H9 (cell line): ENCODE data around the gene SNX22. TPM values are rescaled to one million over a fixed set of nuclear protein-coding genes. Genes with fewer than 3 reads are reported as not detected.

ENCODE experiments used
- DNase-seq: peaks from one replicate; pipeline ENCODE4 v3.0.0-alpha.2; 2017
- H2AFZ ChIP-seq: one replicate; pipeline ENCODE4 v1.6.1; 2013; ENCODE audit warnings: mild to moderate bottlenecking, low read length, control low read depth, moderate library complexity
- H2AK5ac ChIP-seq: 2 replicates; pipeline ENCODE4 v1.6.1; 2013; ENCODE audit warnings: low read length, control low read depth, mixed read lengths; ENCODE audit not compliant: insufficient read length
- H2BK120ac ChIP-seq: one replicate; pipeline ENCODE4 v1.6.1; 2013; ENCODE audit warnings: low read depth, mild to moderate bottlenecking, low read length, control low read depth, inconsistent platforms; ENCODE audit not compliant: poor library complexity, severe bottlenecking
- H2BK12ac ChIP-seq: 2 replicates; pipeline ENCODE4 v1.6.1; 2013; ENCODE audit warnings: low read length, control low read depth, mixed read lengths, low read depth; ENCODE audit not compliant: insufficient read length
- H2BK15ac ChIP-seq: 2 replicates; pipeline ENCODE4 v1.6.1; 2013; ENCODE audit warnings: low read depth, low read length, control low read depth
- H2BK20ac ChIP-seq: one replicate; pipeline ENCODE4 v1.6.1; 2013; ENCODE audit warnings: low read depth, mild to moderate bottlenecking, low read length, control low read depth, inconsistent platforms; ENCODE audit not compliant: poor library complexity, severe bottlenecking
- H2BK5ac ChIP-seq: 2 replicates; pipeline ENCODE4 v1.6.1; 2013; ENCODE audit warnings: low read length, control low read depth, mixed read lengths; ENCODE audit not compliant: insufficient read length
- H3K14ac ChIP-seq: 2 replicates; pipeline ENCODE4 v1.6.1; 2013; ENCODE audit warnings: low read length, control low read depth; ENCODE audit not compliant: insufficient read depth
- H3K18ac ChIP-seq: 2 replicates; pipeline ENCODE4 v1.6.1; 2013; ENCODE audit warnings: low read depth, mild to moderate bottlenecking, mixed read lengths, low read length, control low read depth; ENCODE audit not compliant: insufficient read length
- H3K23ac ChIP-seq: 2 replicates; pipeline ENCODE4 v1.6.1; 2013; ENCODE audit warnings: low read length, control low read depth, mixed read lengths, low read depth; ENCODE audit not compliant: insufficient read length
- H3K23me2 ChIP-seq: 2 replicates; pipeline ENCODE4 v1.6.1; 2013; ENCODE audit warnings: low read depth, mild to moderate bottlenecking, mixed read lengths, low read length, control low read depth; ENCODE audit not compliant: insufficient read length, poor library complexity, severe bottlenecking
- H3K27ac ChIP-seq: 2 replicates; pipeline ENCODE4 v1.5.1; 2013; ENCODE audit warnings: low read length, control low read depth, mixed read lengths, low read depth; ENCODE audit not compliant: insufficient read length
- H3K27me3 ChIP-seq: 2 replicates; pipeline ENCODE4 v1.6.1; 2013; ENCODE audit warnings: low read length, control low read depth, inconsistent platforms; ENCODE audit not compliant: insufficient read depth
- H3K4ac ChIP-seq: 2 replicates; pipeline ENCODE4 v1.6.1; 2013; ENCODE audit warnings: low read depth, mild to moderate bottlenecking, control low read depth, inconsistent platforms, low read length, moderate library complexity
- H3K4me1 ChIP-seq: 2 replicates; pipeline ENCODE4 v1.6.1; 2013; ENCODE audit warnings: low read length, control low read depth, inconsistent platforms; ENCODE audit not compliant: insufficient read depth
- H3K4me2 ChIP-seq: 2 replicates; pipeline ENCODE4 v1.6.1; 2013; ENCODE audit warnings: low read length, control low read depth, mixed read lengths; ENCODE audit not compliant: insufficient read length, insufficient read depth
- H3K56ac ChIP-seq: 2 replicates; pipeline ENCODE4 v1.6.1; 2013; ENCODE audit warnings: low read depth, mild to moderate bottlenecking, mixed read lengths, low read length, control low read depth; ENCODE audit not compliant: insufficient read length
- H3K79me1 ChIP-seq: 2 replicates; pipeline ENCODE4 v1.6.1; 2013; ENCODE audit warnings: low read depth, mild to moderate bottlenecking, moderate library complexity, low read length, control low read depth, inconsistent platforms; ENCODE audit not compliant: insufficient read depth, poor library complexity, severe bottlenecking
- H3K79me2 ChIP-seq: 2 replicates; pipeline ENCODE4 v1.6.1; 2013; ENCODE audit warnings: low read length, control low read depth, inconsistent platforms; ENCODE audit not compliant: insufficient read depth
- H3K9ac ChIP-seq: 2 replicates; pipeline ENCODE4 v1.6.1; 2013; ENCODE audit warnings: low read length, control low read depth, mixed read lengths; ENCODE audit not compliant: insufficient read length; ENCODE audit errors: extremely low read depth
- H3K9me3 ChIP-seq: one replicate; pipeline ENCODE4 v1.6.1; 2013; ENCODE audit warnings: low read depth, low read length, inconsistent platforms; ENCODE audit not compliant: control insufficient read depth
- H3T11ph ChIP-seq: one replicate; pipeline ENCODE4 v1.6.1; 2013; ENCODE audit warnings: mild to moderate bottlenecking, low read length, control low read depth, inconsistent platforms
- H4K20me1 ChIP-seq: one replicate; pipeline ENCODE4 v1.6.1; 2013; ENCODE audit not compliant: control insufficient read depth, insufficient read length, insufficient read depth
- H4K5ac ChIP-seq: 2 replicates; pipeline ENCODE4 v1.6.1; 2013; ENCODE audit warnings: low read depth, mild to moderate bottlenecking, mixed read lengths, low read length, control low read depth; ENCODE audit not compliant: insufficient read length
- H4K8ac ChIP-seq: replicated peaks from 2 replicates; pipeline ENCODE4 v1.6.1; 2013; ENCODE audit warnings: low read length, control low read depth, mixed read lengths, low read depth; ENCODE audit not compliant: insufficient read length
- H4K91ac ChIP-seq: 2 replicates; pipeline ENCODE4 v1.6.1; 2013; ENCODE audit warnings: low read depth, mild to moderate bottlenecking, moderate library complexity, mixed read lengths, low read length, control low read depth; ENCODE audit not compliant: insufficient read length
- H3K27ac Mint-ChIP-seq, 3 experiments: 2 replicates in 2 of 3; 3 replicates in 1 of 3; pipeline ENCODE4 v1.8.0; 2020 to 2021; ENCODE audit warnings: mixed read lengths in 3 of 3, mild to moderate bottlenecking in 1 of 3, moderate library complexity in 1 of 3
- H3K27me3 Mint-ChIP-seq: 2 replicates; pipeline ENCODE4 v1.8.0; 2021; ENCODE audit warnings: low read depth, mild to moderate bottlenecking, moderate library complexity, mixed read lengths
- H3K36me3 Mint-ChIP-seq, 3 experiments: 2 replicates in 2 of 3; 3 replicates in 1 of 3; pipeline ENCODE4 v1.8.0; 2020 to 2021; ENCODE audit warnings: low read depth in 3 of 3, mixed read lengths in 3 of 3; ENCODE audit not compliant: insufficient read depth in 1 of 3
- H3K4me1 Mint-ChIP-seq, 2 experiments: 2 replicates each; pipeline ENCODE4 v1.8.0; 2020; ENCODE audit warnings: mixed read lengths in 2 of 2
- H3K4me3 Mint-ChIP-seq, 2 experiments: 2 replicates in 1 of 2; 3 replicates in 1 of 2; pipeline ENCODE4 v1.8.0; 2020 to 2021; ENCODE audit warnings: mild to moderate bottlenecking in 2 of 2, mixed read lengths in 2 of 2, moderate library complexity in 1 of 2
- H3K9me3 Mint-ChIP-seq, 2 experiments: 2 replicates in 1 of 2; 3 replicates in 1 of 2; pipeline ENCODE4 v1.8.0; 2020; ENCODE audit warnings: mild to moderate bottlenecking in 2 of 2, mixed read lengths in 2 of 2, moderate library complexity in 1 of 2
- CTCF ChIP-seq: fragments of 200-600 bp; sonication (generic); conservative IDR thresholded peaks from 3 replicates; pipeline ENCODE4 v1.8.0; 2021; ENCODE audit warnings: antibody characterized with exemption, mild to moderate bottlenecking
- WGBS: extraction: QIAGEN DNeasy Blood & Tissue Kit; methylation state at CpG from one replicate; pipeline ENCODE4 v1.1.7; 2013; ENCODE audit warnings: missing lambda C conversion rate, low lambda C conversion rate, mixed read lengths; ENCODE audit not compliant: insufficient read length; ENCODE audit errors: extremely low coverage; 5-methylcytosine and 5-hydroxymethylcytosine counted together
- total RNA-seq: library from RNA; stranded (reverse); gene quantifications from 2 replicates; pipeline ENCODE4 v1.2.1, GENCODE V29; 2021

SNX22 gene
- total RNA-seq, 1 experiment from 2014 or later, result 4.8 TPM

GRCh38 chr15:64148581-64148980, 3.0 kb upstream of the SNX22 start:
- Histone ChIP-seq H2BK120ac (no peak overlapping the region), H4K8ac (no peak overlapping the region), H3K23ac (no peak overlapping the region), H4K20me1 (no peaks in the 10 kb centered on the region), H2BK5ac (no peak overlapping the region), H3K79me1 (no peaks in the 10 kb centered on the region), H3K9ac (no peak overlapping the region), H3K79me2 (no peaks in the 10 kb centered on the region), H3K14ac (no peak overlapping the region), H2BK15ac (no peak overlapping the region), H3K56ac (no peak overlapping the region), H3K4me2 (no peak overlapping the region), H3K18ac (no peak overlapping the region), H2BK12ac (no peak overlapping the region), H4K5ac (no peak overlapping the region), H3K27me3 (no peaks in the 10 kb centered on the region), H3K23me2 (peaks cover 6% of the 10 kb centered on the region), H2AK5ac (no peak overlapping the region), H2AFZ (no peak overlapping the region), H3K4me1 (no peaks in the 10 kb centered on the region), H3K9me3 (no peaks in the 10 kb centered on the region), H4K91ac (no peak overlapping the region), H3T11ph (no peak overlapping the region), H3K4ac (no peak overlapping the region), H3K27ac (no peak overlapping the region), H2BK20ac (no peak overlapping the region)
- H3K36me3 Mint-ChIP-seq, result peaks cover 0 to 3% (median 0%) of the 10 kb centered on the region in 3 experiments; a peak in 3 of 7 replicates
- DNase-seq, result no peak
- H3K4me1 Mint-ChIP-seq, result peaks cover 17 to 19% of the 10 kb centered on the region in 2 experiments
- WGBS, result no CpG with 5 or more reads among the region's 3 CpGs
- no peak overlapping the region for H3K4me3 Mint-ChIP-seq
- peaks cover 24% of the 10 kb centered on the region for H3K27me3 Mint-ChIP-seq
- no peaks in the 10 kb centered on the region for H3K9me3 Mint-ChIP-seq
- no peak overlapping the region for H3K27ac Mint-ChIP-seq
- no peak for TF ChIP-seq CTCF
